Measurements from ENCODE around the gene SYNGR3. TPM values are rescaled to one million over a fixed set of nuclear protein-coding genes. Genes with fewer than 3 reads are reported as not detected.
A peak's percentile ranks its signal among the peaks of the same experiment; 100 is the strongest.

SYNGR3 gene
- total RNA-seq, 4 donors from 2014 or later: 1.3 to 3.9 (median 3.3) TPM; not detected in 1

- Histone ChIP-seq H3K4me1 (peaks cover 0 to 52% (median 10%) of the 10 kb centered on the region in 4 donors), H3K4me3 (peak overlapping the region in 2 of 4 donors; percentile 74 to 82), H3K36me3 (no peaks in the 10 kb centered on the region), H3K27ac (peak overlapping the region in 2 of 4 donors; percentile 72 to 74), H3K27me3 (no peaks in the 10 kb centered on the region), H3K9me3 (no peaks in the 10 kb centered on the region)
- TF ChIP-seq, protein P1, sequence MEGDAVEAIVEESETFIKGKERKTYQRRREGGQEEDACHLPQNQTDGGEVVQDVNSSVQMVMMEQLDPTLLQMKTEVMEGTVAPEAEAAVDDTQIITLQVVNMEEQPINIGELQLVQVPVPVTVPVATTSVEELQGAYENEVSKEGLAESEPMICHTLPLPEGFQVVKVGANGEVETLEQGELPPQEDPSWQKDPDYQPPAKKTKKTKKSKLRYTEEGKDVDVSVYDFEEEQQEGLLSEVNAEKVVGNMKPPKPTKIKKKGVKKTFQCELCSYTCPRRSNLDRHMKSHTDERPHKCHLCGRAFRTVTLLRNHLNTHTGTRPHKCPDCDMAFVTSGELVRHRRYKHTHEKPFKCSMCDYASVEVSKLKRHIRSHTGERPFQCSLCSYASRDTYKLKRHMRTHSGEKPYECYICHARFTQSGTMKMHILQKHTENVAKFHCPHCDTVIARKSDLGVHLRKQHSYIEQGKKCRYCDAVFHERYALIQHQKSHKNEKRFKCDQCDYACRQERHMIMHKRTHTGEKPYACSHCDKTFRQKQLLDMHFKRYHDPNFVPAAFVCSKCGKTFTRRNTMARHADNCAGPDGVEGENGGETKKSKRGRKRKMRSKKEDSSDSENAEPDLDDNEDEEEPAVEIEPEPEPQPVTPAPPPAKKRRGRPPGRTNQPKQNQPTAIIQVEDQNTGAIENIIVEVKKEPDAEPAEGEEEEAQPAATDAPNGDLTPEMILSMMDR (IDR thresholded peaks at IDR 0.05): no peak
- no peak for TF ChIP-seq POLR2A (IDR thresholded peaks at IDR 0.05)
- no peak for DNase-seq
Measured at GRCh38 chr16:2028146-2028545, 38.4 kb downstream of the SYNGR3 start.

DNA sequence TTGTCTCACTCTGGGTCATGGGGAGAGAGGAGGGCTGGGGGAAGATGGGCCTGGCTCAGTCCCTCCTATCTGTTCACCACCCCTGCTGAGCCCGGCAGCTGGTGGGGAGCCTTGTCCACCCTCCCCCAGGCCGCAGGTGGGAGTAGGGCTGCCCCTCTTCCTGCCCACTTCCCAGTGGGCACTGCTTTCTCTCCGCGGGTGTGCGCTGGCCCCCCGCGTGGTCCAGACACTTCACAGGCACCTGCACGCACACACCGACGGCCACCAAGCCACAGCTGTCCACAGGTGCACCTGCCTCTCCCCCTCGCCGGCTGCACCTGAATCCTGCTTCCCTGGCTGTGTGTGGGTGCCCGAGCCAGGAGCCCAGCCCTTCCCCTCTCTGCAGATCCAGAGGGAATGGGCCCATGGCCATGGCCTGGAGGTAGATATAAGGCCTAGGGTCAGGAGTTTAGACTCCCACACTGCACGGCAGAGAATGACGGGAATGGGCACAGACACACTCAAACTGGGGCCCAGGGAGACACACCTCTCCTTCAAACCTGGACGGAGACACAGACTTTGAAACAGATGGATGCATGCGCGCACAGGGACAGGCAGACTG is 39.0 kb downstream of the SYNGR3 start:
- peaks cover 0 to 53% (median 6%) of the 10 kb centered on the region in 4 donors for H3K4me1 ChIP-seq
- no peaks in the 10 kb centered on the region for H3K27me3 ChIP-seq
- TF ChIP-seq POLR2A (IDR thresholded peaks at IDR 0.05): no peak
- TF ChIP-seq, protein P1 (IDR thresholded peaks at IDR 0.05): no peak
- H3K27ac ChIP-seq: peak overlapping the region in 1 of 4 donors; percentile 72
- H3K9me3 ChIP-seq: no peaks in the 10 kb centered on the region
- no peak for DNase-seq
- H3K36me3 ChIP-seq: no peaks in the 10 kb centered on the region
- peak overlapping the region in 1 of 4 donors; percentile 7 for H3K4me3 ChIP-seq

GRCh38 chr16:2029350-2029749 is 39.6 kb downstream of the SYNGR3 start:
- Histone ChIP-seq H3K4me1 (peaks cover 0 to 53% (median 6%) of the 10 kb centered on the region in 4 donors), H3K9me3 (no peaks in the 10 kb centered on the region), H3K4me3 (peak overlapping the region in 2 of 4 donors; percentile 7 to 30), H3K36me3 (no peaks in the 10 kb centered on the region), H3K27me3 (no peaks in the 10 kb centered on the region), H3K27ac (peak overlapping the region in 2 of 4 donors; percentile 30 to 38)
- TF ChIP-seq POLR2A (IDR thresholded peaks at IDR 0.05): no peak
- TF ChIP-seq, protein P1 (IDR thresholded peaks at IDR 0.05): no peak
- DNase-seq: no peak

DNA sequence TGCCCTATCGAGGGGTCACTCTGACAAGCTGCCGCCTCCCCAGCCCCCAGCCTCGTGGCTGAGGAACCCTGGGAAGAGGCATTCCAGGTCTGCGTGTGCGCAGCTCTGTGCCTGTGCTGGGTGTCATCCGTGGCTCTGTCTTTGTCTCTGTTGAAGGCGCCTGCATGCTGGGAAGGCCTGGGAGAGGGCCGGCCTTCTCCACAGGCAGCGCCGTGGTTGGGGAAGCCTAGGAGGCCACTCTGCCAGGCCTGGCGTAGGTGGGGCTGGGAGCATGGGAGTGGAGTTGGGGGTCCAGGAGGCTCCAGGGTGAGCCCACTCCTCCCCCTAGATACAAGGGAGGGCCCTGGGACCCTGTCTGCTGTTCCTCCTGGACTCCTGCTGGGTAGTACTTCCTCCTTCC is 40.3 kb downstream of the SYNGR3 start:
- no peak for DNase-seq
- TF ChIP-seq, protein P1 (IDR thresholded peaks at IDR 0.05): no peak
- no peak for TF ChIP-seq POLR2A (IDR thresholded peaks at IDR 0.05)
- Histone ChIP-seq H3K9me3 (no peaks in the 10 kb centered on the region), H3K27me3 (no peaks in the 10 kb centered on the region), H3K4me1 (peaks cover 0 to 56% (median 6%) of the 10 kb centered on the region in 4 donors), H3K4me3 (peak overlapping the region in 1 of 4 donors; percentile 24), H3K36me3 (no peaks in the 10 kb centered on the region), H3K27ac (peak overlapping the region in 2 of 4 donors; percentile 30 to 38)

GRCh38 chr16:2031081-2031577 is 41.4 kb downstream of the SYNGR3 start:
- H3K36me3 ChIP-seq: no peaks in the 10 kb centered on the region
- no peaks in the 10 kb centered on the region for H3K9me3 ChIP-seq
- TF ChIP-seq, protein P1 (IDR thresholded peaks at IDR 0.05): no peak
- TF ChIP-seq POLR2A (IDR thresholded peaks at IDR 0.05): no peak
- H3K4me3 ChIP-seq: no peak overlapping the region
- DNase-seq: no peak
- H3K27me3 ChIP-seq: no peaks in the 10 kb centered on the region
- peaks cover 0 to 63% (median 5%) of the 10 kb centered on the region in 4 donors for H3K4me1 ChIP-seq
- peak overlapping the region in 2 of 4 donors; percentile 49 to 90 for H3K27ac ChIP-seq
